ENCODE results near the gene ATP6V0C. TPM values are rescaled to one million over a fixed set of nuclear protein-coding genes. Genes with fewer than 3 reads are reported as not detected.

Gene ATP6V0C
- total RNA-seq, 1 experiment from 2014 or later, result 212 TPM

DNA sequence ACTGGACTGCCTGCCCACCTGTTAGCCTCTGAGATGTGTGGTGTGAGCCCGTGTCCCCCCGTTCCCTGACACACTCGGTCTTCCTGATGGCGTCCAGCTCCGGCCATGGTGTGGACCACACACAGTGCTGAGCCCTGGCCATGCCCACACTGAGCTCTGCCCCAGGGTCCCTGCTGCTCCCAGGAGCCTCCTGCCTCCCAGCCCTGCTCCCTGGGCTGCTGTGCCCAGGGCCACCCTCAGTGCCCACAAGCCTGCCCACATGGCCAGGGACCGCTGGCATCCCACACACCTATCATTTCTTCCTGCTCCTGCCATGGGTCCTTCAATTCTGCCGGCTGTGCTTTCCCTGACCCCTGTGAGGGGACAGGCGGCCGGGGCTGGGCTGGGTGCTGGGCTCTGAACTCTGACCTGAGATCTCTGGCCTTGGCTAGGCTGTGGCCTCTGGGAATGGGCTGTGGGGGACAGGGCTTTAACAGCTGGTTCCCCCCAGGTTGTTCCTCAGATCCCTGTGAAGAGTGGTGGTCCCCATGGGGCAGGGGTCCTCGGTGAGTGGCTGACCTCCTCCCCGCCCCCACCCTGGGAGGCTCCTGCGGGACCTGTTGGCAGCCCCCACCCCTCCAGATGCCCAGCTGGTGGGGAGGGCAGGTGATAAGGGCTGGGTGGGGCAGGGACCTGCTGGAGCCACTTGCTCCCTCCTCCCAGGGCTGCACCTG lies 13.5 kb downstream of the ATP6V0C start (continued):
- TF ChIP-seq, protein P1, sequence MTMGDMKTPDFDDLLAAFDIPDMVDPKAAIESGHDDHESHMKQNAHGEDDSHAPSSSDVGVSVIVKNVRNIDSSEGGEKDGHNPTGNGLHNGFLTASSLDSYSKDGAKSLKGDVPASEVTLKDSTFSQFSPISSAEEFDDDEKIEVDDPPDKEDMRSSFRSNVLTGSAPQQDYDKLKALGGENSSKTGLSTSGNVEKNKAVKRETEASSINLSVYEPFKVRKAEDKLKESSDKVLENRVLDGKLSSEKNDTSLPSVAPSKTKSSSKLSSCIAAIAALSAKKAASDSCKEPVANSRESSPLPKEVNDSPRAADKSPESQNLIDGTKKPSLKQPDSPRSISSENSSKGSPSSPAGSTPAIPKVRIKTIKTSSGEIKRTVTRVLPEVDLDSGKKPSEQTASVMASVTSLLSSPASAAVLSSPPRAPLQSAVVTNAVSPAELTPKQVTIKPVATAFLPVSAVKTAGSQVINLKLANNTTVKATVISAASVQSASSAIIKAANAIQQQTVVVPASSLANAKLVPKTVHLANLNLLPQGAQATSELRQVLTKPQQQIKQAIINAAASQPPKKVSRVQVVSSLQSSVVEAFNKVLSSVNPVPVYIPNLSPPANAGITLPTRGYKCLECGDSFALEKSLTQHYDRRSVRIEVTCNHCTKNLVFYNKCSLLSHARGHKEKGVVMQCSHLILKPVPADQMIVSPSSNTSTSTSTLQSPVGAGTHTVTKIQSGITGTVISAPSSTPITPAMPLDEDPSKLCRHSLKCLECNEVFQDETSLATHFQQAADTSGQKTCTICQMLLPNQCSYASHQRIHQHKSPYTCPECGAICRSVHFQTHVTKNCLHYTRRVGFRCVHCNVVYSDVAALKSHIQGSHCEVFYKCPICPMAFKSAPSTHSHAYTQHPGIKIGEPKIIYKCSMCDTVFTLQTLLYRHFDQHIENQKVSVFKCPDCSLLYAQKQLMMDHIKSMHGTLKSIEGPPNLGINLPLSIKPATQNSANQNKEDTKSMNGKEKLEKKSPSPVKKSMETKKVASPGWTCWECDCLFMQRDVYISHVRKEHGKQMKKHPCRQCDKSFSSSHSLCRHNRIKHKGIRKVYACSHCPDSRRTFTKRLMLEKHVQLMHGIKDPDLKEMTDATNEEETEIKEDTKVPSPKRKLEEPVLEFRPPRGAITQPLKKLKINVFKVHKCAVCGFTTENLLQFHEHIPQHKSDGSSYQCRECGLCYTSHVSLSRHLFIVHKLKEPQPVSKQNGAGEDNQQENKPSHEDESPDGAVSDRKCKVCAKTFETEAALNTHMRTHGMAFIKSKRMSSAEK (CRISPR knock-in tag; IDR thresholded peaks at IDR 0.05; ENCODE audit: borderline replicate concordance), result no peak
- TF ChIP-seq, protein P2, sequence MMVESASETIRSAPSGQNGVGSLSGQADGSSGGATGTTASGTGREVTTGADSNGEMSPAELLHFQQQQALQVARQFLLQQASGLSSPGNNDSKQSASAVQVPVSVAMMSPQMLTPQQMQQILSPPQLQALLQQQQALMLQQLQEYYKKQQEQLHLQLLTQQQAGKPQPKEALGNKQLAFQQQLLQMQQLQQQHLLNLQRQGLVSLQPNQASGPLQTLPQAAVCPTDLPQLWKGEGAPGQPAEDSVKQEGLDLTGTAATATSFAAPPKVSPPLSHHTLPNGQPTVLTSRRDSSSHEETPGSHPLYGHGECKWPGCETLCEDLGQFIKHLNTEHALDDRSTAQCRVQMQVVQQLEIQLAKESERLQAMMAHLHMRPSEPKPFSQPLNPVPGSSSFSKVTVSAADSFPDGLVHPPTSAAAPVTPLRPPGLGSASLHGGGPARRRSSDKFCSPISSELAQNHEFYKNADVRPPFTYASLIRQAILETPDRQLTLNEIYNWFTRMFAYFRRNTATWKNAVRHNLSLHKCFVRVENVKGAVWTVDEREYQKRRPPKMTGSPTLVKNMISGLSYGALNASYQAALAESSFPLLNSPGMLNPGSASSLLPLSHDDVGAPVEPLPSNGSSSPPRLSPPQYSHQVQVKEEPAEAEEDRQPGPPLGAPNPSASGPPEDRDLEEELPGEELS (CRISPR knock-in tag; IDR thresholded peaks at IDR 0.05), result no peak
- TF ChIP-seq GTF2I (CRISPR knock-in tag; conservative IDR thresholded peaks at IDR 0.05), result no peak
- no peak for TF ChIP-seq HMGA2 (CRISPR knock-in tag; IDR thresholded peaks at IDR 0.05)
- no peak for TF ChIP-seq FOXP1 (CRISPR knock-in tag; IDR thresholded peaks at IDR 0.05; ENCODE audit: borderline replicate concordance)
- TF ChIP-seq, protein P3, sequence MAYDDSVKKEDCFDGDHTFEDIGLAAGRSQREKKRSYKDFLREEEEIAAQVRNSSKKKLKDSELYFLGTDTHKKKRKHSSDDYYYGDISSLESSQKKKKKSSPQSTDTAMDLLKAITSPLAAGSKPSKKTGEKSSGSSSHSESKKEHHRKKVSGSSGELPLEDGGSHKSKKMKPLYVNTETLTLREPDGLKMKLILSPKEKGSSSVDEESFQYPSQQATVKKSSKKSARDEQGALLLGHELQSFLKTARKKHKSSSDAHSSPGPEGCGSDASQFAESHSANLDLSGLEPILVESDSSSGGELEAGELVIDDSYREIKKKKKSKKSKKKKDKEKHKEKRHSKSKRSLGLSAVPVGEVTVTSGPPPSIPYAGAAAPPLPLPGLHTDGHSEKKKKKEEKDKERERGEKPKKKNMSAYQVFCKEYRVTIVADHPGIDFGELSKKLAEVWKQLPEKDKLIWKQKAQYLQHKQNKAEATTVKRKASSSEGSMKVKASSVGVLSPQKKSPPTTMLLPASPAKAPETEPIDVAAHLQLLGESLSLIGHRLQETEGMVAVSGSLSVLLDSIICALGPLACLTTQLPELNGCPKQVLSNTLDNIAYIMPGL (CRISPR knock-in tag; IDR thresholded peaks at IDR 0.05), result no peak
- TF ChIP-seq, protein P4, sequence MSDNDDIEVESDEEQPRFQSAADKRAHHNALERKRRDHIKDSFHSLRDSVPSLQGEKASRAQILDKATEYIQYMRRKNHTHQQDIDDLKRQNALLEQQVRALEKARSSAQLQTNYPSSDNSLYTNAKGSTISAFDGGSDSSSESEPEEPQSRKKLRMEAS (CRISPR knock-in tag; IDR thresholded peaks at IDR 0.05), result no peak
- TF ChIP-seq SP1 (CRISPR knock-in tag; conservative IDR thresholded peaks at IDR 0.05), result no peak
- no peak for TF ChIP-seq FOXJ3 (CRISPR knock-in tag; IDR thresholded peaks at IDR 0.05; ENCODE audit: borderline replicate concordance)
- no peak for TF ChIP-seq KAT7 (CRISPR knock-in tag; IDR thresholded peaks at IDR 0.05; ENCODE audit: borderline replicate concordance)
- TF ChIP-seq, protein P5, sequence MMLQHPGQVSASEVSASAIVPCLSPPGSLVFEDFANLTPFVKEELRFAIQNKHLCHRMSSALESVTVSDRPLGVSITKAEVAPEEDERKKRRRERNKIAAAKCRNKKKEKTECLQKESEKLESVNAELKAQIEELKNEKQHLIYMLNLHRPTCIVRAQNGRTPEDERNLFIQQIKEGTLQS (CRISPR knock-in tag; conservative IDR thresholded peaks at IDR 0.05), result no peak
- no peak for TF ChIP-seq TEAD4 (CRISPR knock-in tag; IDR thresholded peaks at IDR 0.05)
- TF ChIP-seq MYBL2 (CRISPR knock-in tag; IDR thresholded peaks at IDR 0.05), result no peak

DNA sequence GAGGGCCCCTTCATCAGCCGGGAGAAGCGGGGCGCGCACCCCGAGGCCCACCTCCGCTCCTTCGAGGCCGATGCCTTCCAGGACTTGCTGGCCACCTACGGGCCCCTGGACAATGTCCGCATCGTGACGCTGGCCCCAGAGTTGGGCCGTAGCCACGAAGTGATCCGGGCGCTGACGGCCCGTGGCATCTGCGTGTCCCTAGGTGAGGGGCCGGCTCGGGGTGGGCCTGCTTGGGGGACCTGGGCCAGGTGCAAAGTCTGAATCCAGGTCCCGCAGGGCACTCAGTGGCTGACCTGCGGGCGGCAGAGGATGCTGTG lies 14.0 kb downstream of the ATP6V0C start:
- ChIA-PET CTCF (no interaction called here), POLR2A (no interaction called here)
- TF ChIP-seq, protein P6, sequence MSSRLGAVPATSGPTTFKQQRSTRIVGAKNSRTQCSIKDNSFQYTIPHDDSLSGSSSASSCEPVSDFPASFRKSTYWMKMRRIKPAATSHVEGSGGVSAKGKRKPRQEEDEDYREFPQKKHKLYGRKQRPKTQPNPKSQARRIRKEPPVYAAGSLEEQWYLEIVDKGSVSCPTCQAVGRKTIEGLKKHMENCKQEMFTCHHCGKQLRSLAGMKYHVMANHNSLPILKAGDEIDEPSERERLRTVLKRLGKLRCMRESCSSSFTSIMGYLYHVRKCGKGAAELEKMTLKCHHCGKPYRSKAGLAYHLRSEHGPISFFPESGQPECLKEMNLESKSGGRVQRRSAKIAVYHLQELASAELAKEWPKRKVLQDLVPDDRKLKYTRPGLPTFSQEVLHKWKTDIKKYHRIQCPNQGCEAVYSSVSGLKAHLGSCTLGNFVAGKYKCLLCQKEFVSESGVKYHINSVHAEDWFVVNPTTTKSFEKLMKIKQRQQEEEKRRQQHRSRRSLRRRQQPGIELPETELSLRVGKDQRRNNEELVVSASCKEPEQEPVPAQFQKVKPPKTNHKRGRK (CRISPR knock-in tag; IDR thresholded peaks at IDR 0.05; ENCODE audit: borderline replicate concordance), result no peak
- TF ChIP-seq HMGA2 (CRISPR knock-in tag; IDR thresholded peaks at IDR 0.05), result no peak

More for the DNA sequence above, 14.0 kb downstream of the ATP6V0C start:
- no peaks in the 10 kb centered on the region for H3K9me3 Mint-ChIP-seq
- peaks cover 8% of the 10 kb centered on the region for H3K36me3 Mint-ChIP-seq
- no peak for ATAC-seq
- H3K4me3 Mint-ChIP-seq, result no peak overlapping the region
- no peak for DNase-seq (ENCODE audit: low spot score)
- H3K4me1 Mint-ChIP-seq, result peaks cover 9% of the 10 kb centered on the region
- H3K27me3 Mint-ChIP-seq (ENCODE audit: low read depth), result no peaks in the 10 kb centered on the region
- no peak overlapping the region for H3K27ac Mint-ChIP-seq
